Measurements from ENCODE around the gene CORO7.
"Not testable (repeated sequence)": the region's sequence is repeated elsewhere in the genome, so short reads cannot be mapped to it uniquely, and the experiment has no call there.

Gene CORO7

GRCh38 chr16:4344300-4344982, 72.0 kb downstream of the CORO7 start:
- H3K9ac ChIP-seq (ENCODE audit: low read depth, low read length); H3K4me1 ChIP-seq (ENCODE audit: insufficient read depth, low read length); H3K36me3 ChIP-seq (ENCODE audit: insufficient read depth, low read length); H3K9me3 ChIP-seq (ENCODE audit: control insufficient read depth, insufficient read depth, low read length): not testable (repeated sequence)

GRCh38 chr16:4342866-4343744, 73.3 kb downstream of the CORO7 start:
- H3K36me3 ChIP-seq (ENCODE audit: insufficient read depth, low read length): peaks cover 13% of the 10 kb centered on the region

DNA sequence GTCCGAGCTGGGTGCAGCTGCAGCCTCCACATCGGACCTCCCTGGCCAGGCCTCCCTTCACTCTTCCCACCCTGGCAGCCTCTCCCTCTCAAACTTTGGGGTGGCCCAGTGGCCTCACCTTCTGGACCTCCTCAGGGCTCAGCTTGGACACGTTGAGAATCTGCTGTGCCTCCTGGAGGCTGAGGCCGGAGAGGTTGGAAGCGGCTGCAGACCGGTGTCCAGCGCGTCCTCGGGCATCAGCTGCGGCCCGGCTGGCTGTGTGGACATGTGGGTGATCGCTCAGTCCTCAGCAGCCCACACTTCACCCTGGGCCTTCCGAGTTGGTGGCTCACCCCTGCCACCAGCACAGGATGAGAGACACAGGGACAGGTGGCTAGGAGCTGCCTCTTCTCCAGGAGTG, 75.1 kb downstream of the CORO7 start:
- H3K4me1 ChIP-seq (ENCODE audit: insufficient read depth, low read length): no peaks in the 10 kb centered on the region
- H3K36me3 ChIP-seq (ENCODE audit: insufficient read depth, low read length): peaks cover 13% of the 10 kb centered on the region
- H3K9me3 ChIP-seq (ENCODE audit: control insufficient read depth, insufficient read depth, low read length): no peaks in the 10 kb centered on the region
- no peak overlapping the region for H3K9ac ChIP-seq (ENCODE audit: low read depth, low read length)

More at GRCh38 chr16:4342866-4343744, 73.3 kb downstream of the CORO7 start:
- no peaks in the 10 kb centered on the region for H3K4me1 ChIP-seq (ENCODE audit: insufficient read depth, low read length)
- H3K9me3 ChIP-seq (ENCODE audit: control insufficient read depth, insufficient read depth, low read length): no peaks in the 10 kb centered on the region
- H3K9ac ChIP-seq (ENCODE audit: low read depth, low read length): no peak overlapping the region

GRCh38 chr16:4340443-4340842, 76.0 kb downstream of the CORO7 start:
- Histone ChIP-seq H3K4me1 (ENCODE audit: insufficient read depth, low read length) (no peaks in the 10 kb centered on the region), H3K36me3 (ENCODE audit: insufficient read depth, low read length) (peaks cover 17% of the 10 kb centered on the region), H3K9me3 (ENCODE audit: control insufficient read depth, insufficient read depth, low read length) (no peaks in the 10 kb centered on the region), H3K9ac (ENCODE audit: low read depth, low read length) (no peak overlapping the region)

DNA sequence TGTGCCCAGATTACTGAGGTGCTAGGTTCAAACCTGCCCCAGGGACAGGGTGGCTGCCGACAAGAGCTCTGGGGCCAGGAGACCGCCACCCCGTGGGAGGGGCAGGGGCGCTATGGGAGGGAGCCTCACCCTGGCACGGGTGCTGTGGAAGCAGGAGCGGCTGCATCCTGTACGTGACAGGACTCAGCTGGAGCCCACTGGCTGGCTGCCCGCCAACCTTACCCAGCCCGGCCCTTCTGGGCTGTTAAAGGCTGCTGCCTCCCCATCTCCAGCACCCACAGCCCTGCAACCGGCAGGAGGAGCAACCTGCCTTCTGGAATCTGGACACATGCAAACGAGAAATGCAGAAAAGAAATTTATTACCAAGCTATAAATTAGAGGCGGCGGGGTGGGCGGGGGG, 76.5 kb downstream of the CORO7 start:
- H3K36me3 ChIP-seq (ENCODE audit: insufficient read depth, low read length): peaks cover 18% of the 10 kb centered on the region
- no peaks in the 10 kb centered on the region for H3K4me1 ChIP-seq (ENCODE audit: insufficient read depth, low read length)
- no peak overlapping the region for H3K9ac ChIP-seq (ENCODE audit: low read depth, low read length)
- H3K9me3 ChIP-seq (ENCODE audit: control insufficient read depth, insufficient read depth, low read length): no peaks in the 10 kb centered on the region

GRCh38 chr16:4339455-4339854, 76.9 kb downstream of the CORO7 start:
- peaks cover 18% of the 10 kb centered on the region for H3K36me3 ChIP-seq (ENCODE audit: insufficient read depth, low read length)
- no peak overlapping the region for H3K9ac ChIP-seq (ENCODE audit: low read depth, low read length)
- no peaks in the 10 kb centered on the region for H3K4me1 ChIP-seq (ENCODE audit: insufficient read depth, low read length)

GRCh38 chr16:4338712-4339299, 77.6 kb downstream of the CORO7 start:
- no peaks in the 10 kb centered on the region for H3K9me3 ChIP-seq (ENCODE audit: control insufficient read depth, insufficient read depth, low read length)
- H3K9ac ChIP-seq (ENCODE audit: low read depth, low read length): no peak overlapping the region
- peaks cover 18% of the 10 kb centered on the region for H3K36me3 ChIP-seq (ENCODE audit: insufficient read depth, low read length)
- H3K4me1 ChIP-seq (ENCODE audit: insufficient read depth, low read length): no peaks in the 10 kb centered on the region

More at GRCh38 chr16:4339455-4339854, 76.9 kb downstream of the CORO7 start:
- no peaks in the 10 kb centered on the region for H3K9me3 ChIP-seq (ENCODE audit: control insufficient read depth, insufficient read depth, low read length)

DNA sequence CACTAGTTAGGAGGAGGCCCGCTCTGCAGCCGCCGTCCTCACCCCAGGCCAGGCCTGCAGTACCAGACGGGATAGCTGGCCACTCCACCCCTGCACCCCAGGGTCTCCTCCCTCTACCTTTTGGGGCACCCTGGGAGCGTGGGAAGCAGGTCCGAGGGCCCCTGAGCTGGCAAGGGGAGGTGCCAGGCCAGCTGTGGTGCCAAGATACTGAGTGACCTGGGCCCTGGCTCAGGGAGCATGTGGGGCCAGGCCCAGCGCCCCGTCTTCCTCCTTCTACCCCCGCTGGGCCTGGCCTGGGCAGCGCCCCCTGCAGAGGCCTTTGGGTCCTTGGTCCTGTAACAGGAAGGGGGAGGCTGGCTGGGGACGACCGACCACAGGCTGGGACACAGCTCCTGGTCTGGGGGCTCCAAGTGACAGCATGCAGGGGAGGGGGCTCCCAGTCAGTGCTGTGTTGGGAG, 78.2 kb downstream of the CORO7 start:
- peaks cover 18% of the 10 kb centered on the region for H3K36me3 ChIP-seq (ENCODE audit: insufficient read depth, low read length)
- no peaks in the 10 kb centered on the region for H3K4me1 ChIP-seq (ENCODE audit: insufficient read depth, low read length)
- H3K9me3 ChIP-seq (ENCODE audit: control insufficient read depth, insufficient read depth, low read length): no peaks in the 10 kb centered on the region
- no peak overlapping the region for H3K9ac ChIP-seq (ENCODE audit: low read depth, low read length)

GRCh38 chr16:4337540-4338088, 78.8 kb downstream of the CORO7 start:
- Histone ChIP-seq H3K4me1 (ENCODE audit: insufficient read depth, low read length) (no peaks in the 10 kb centered on the region), H3K36me3 (ENCODE audit: insufficient read depth, low read length) (peaks cover 18% of the 10 kb centered on the region), H3K9me3 (ENCODE audit: control insufficient read depth, insufficient read depth, low read length) (no peaks in the 10 kb centered on the region), H3K9ac (ENCODE audit: low read depth, low read length) (no peak overlapping the region)

- H3K36me3 ChIP-seq (ENCODE audit: insufficient read depth, low read length): peaks cover 18% of the 10 kb centered on the region
- H3K9ac ChIP-seq (ENCODE audit: low read depth, low read length): no peak overlapping the region
- no peaks in the 10 kb centered on the region for H3K9me3 ChIP-seq (ENCODE audit: control insufficient read depth, insufficient read depth, low read length)
- H3K4me1 ChIP-seq (ENCODE audit: insufficient read depth, low read length): no peaks in the 10 kb centered on the region
Measured at GRCh38 chr16:4336701-4337539, 79.5 kb downstream of the CORO7 start.

- H3K36me3 ChIP-seq (ENCODE audit: insufficient read depth, low read length): peaks cover 11% of the 10 kb centered on the region
- no peaks in the 10 kb centered on the region for H3K9me3 ChIP-seq (ENCODE audit: control insufficient read depth, insufficient read depth, low read length)
- H3K4me1 ChIP-seq (ENCODE audit: insufficient read depth, low read length): no peaks in the 10 kb centered on the region
- no peak overlapping the region for H3K9ac ChIP-seq (ENCODE audit: low read depth, low read length)
Measured at GRCh38 chr16:4334724-4335495, 81.5 kb downstream of the CORO7 start.

DNA sequence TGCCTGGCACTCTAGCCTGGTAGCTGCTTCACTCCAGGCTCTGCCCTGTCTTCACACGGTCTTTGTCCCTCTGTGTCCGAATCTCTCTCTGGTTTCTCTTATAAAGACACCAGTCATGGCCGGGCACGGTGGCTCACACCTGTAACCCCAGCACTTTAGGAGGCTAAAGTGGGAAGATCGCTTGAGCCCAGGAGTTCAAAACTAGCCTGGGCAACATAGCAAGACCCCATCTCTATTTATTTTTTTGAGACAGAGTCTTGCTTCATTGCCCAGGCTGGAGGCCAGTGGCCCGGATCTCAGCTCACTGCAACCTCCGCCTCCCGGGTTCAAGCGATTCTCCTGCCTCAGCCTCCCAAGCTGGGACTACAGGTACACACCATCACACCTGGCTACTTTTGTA, 82.7 kb downstream of the CORO7 start:
- not testable (repeated sequence) for H3K36me3 ChIP-seq (ENCODE audit: insufficient read depth, low read length); H3K9ac ChIP-seq (ENCODE audit: low read depth, low read length); H3K9me3 ChIP-seq (ENCODE audit: control insufficient read depth, insufficient read depth, low read length); H3K4me1 ChIP-seq (ENCODE audit: insufficient read depth, low read length)

- Histone ChIP-seq H3K9ac (ENCODE audit: low read depth, low read length) (no peak overlapping the region), H3K4me1 (ENCODE audit: insufficient read depth, low read length) (peaks cover 9% of the 10 kb centered on the region; the same call in 1 of the 2 replicates), H3K9me3 (ENCODE audit: control insufficient read depth, insufficient read depth, low read length) (no peaks in the 10 kb centered on the region), H3K36me3 (ENCODE audit: insufficient read depth, low read length) (peaks cover 5% of the 10 kb centered on the region; the same call in 1 of the 2 replicates)
Measured at GRCh38 chr16:4333308-4333638, 83.1 kb downstream of the CORO7 start.
